Tibial nerve (tissue), 4 donors: ENCODE data around the gene SEC14L5.

Experiments used
- EP300 ChIP-seq, 2 donors: sonication (generic); formaldehyde crosslinking; IDR thresholded peaks; one replicate each; pipeline ENCODE4 v1.6.1; 2017; ENCODE audit warnings: antibody characterized with exemption in 2 of 2, mild to moderate bottlenecking in 1 of 2
- POLR2A ChIP-seq, 2 donors: fragments of 450-650 bp; IDR thresholded peaks; one replicate each; pipeline ENCODE4 v1.6.1; 2017; ENCODE audit warnings: antibody characterized with exemption in 2 of 2, mild to moderate bottlenecking in 2 of 2, moderate library complexity in 2 of 2
- TF ChIP-seq, protein P1 (sequence below), 5 experiments: fragments of 200-600 bp in 3 of 5; fragments of 450-650 bp in 2 of 5; sonication (generic) in 3 of 5; IDR thresholded peaks; one replicate each; pipeline ENCODE4 v1.5.1; 2016 to 2019; ENCODE audit warnings: antibody characterized with exemption in 5 of 5, mild to moderate bottlenecking in 3 of 5, moderate library complexity in 2 of 5

DNA sequence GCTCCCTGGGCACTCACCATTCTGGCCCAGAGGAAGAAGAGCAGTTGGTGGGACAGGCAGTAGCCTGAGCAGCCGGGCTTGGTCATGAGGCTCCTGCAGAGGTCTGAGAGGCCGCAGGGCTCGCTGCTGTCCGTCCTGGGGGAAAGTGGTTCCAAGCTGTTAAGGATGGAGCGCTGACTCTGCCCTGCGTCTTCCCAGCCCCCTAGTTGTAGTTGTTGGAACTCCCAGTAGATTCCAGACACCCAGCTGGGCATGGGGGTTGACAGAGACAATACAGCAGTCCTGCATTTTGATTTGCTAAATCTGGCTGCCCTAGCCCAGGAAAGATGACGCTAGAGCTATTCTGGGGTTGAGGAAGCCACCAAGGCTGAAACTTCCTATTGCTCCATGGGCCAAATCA lies 100.3 kb downstream of the SEC14L5 start:
- TF ChIP-seq EP300 (IDR thresholded peaks at IDR 0.05) = no peak
- TF ChIP-seq POLR2A (IDR thresholded peaks at IDR 0.05) = no peak
- TF ChIP-seq, protein P1, sequence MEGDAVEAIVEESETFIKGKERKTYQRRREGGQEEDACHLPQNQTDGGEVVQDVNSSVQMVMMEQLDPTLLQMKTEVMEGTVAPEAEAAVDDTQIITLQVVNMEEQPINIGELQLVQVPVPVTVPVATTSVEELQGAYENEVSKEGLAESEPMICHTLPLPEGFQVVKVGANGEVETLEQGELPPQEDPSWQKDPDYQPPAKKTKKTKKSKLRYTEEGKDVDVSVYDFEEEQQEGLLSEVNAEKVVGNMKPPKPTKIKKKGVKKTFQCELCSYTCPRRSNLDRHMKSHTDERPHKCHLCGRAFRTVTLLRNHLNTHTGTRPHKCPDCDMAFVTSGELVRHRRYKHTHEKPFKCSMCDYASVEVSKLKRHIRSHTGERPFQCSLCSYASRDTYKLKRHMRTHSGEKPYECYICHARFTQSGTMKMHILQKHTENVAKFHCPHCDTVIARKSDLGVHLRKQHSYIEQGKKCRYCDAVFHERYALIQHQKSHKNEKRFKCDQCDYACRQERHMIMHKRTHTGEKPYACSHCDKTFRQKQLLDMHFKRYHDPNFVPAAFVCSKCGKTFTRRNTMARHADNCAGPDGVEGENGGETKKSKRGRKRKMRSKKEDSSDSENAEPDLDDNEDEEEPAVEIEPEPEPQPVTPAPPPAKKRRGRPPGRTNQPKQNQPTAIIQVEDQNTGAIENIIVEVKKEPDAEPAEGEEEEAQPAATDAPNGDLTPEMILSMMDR (IDR thresholded peaks at IDR 0.05) = no peak
